GM11168 (cell line): ENCODE data around the gene ZSWIM2.
"Not testable (repeated sequence)": the region's sequence is repeated elsewhere in the genome, so short reads cannot be mapped to it uniquely, and the experiment has no call there.

Experiments
- in situ Hi-C: fragments of 300-500 bp; cut with MboI; formaldehyde crosslinking; loops from one replicate; pipeline ENCODE4 v1.12.0; 2022; ENCODE audit warnings: low sequenced_read_pairs; ENCODE audit not compliant: unreplicated experiment

ZSWIM2 gene

GRCh38 chr2:186853951-186854350 lies 5.0 kb upstream of the ZSWIM2 start:
- in situ Hi-C loops = loop anchor here (25.0 kb wide), 1 partner anchor 608 kb away; no protein-coding TSS in a partner anchor

GRCh38 chr2:186852508-186852907 lies 3.5 kb upstream of the ZSWIM2 start:
- in situ Hi-C loops = loop anchor here (25.0 kb wide), 1 partner anchor 610 kb away; no protein-coding TSS in a partner anchor

- in situ Hi-C loops = no loop called here
Observed at GRCh38 chr2:186842373-186842772, 6.6 kb downstream of the ZSWIM2 start.

GRCh38 chr2:186841940-186842339 lies 7.0 kb downstream of the ZSWIM2 start:
- in situ Hi-C loops = no loop called here

- in situ Hi-C loops = no loop called here
Observed at GRCh38 chr2:186835628-186836027, 13.3 kb downstream of the ZSWIM2 start.

- in situ Hi-C loops = no loop called here
Observed at GRCh38 chr2:186827862-186828492, 21.0 kb downstream of the ZSWIM2 start.

- in situ Hi-C loops = no loop called here
Observed at GRCh38 chr2:186827411-186827810, 21.6 kb downstream of the ZSWIM2 start.

- in situ Hi-C loops = no loop called here
Observed at GRCh38 chr2:186822323-186822722, 26.6 kb downstream of the ZSWIM2 start.

GRCh38 chr2:186820303-186820702 lies 28.7 kb downstream of the ZSWIM2 start:
- in situ Hi-C loops = no loop called here

- in situ Hi-C loops = not testable (repeated sequence)
Observed at GRCh38 chr2:186811760-186812159, 37.2 kb downstream of the ZSWIM2 start.

GRCh38 chr2:186806591-186806990 lies 42.4 kb downstream of the ZSWIM2 start:
- in situ Hi-C loops = no loop called here

- in situ Hi-C loops = not testable (repeated sequence)
Observed at GRCh38 chr2:186798604-186799003, 50.4 kb downstream of the ZSWIM2 start.

- in situ Hi-C loops = no loop called here
Observed at GRCh38 chr2:186784930-186785329, 64.0 kb downstream of the ZSWIM2 start.

- in situ Hi-C loops = no loop called here
Observed at GRCh38 chr2:186783254-186783653, 65.7 kb downstream of the ZSWIM2 start.

- in situ Hi-C loops = no loop called here
Observed at GRCh38 chr2:186780701-186781316, 68.2 kb downstream of the ZSWIM2 start.
